ENCODE results near the gene PFDN6. TPM values are rescaled to one million over a fixed set of nuclear protein-coding genes. Genes with fewer than 3 reads are reported as not detected.
A peak's percentile ranks its signal among the peaks of the same experiment; 100 is the strongest.

Gene PFDN6
- total RNA-seq (10 to 100 TPM; 57.2 to 87.6 (median 75.7) TPM), polyA plus RNA-seq (100 to 1,000 TPM; 223 to 296 (median 248) TPM)
- long read RNA-seq, donor 1, partial matches to known transcripts = 0 of 3 reads
- long read RNA-seq, donor 1, other reads (novel, unspliced or antisense) = 2 of 3 reads
- long read RNA-seq, donor 2, partial matches to known transcripts = 1 of 2 reads
- long read RNA-seq, donor 2, other reads (novel, unspliced or antisense) = 0 of 2 reads

DNA sequence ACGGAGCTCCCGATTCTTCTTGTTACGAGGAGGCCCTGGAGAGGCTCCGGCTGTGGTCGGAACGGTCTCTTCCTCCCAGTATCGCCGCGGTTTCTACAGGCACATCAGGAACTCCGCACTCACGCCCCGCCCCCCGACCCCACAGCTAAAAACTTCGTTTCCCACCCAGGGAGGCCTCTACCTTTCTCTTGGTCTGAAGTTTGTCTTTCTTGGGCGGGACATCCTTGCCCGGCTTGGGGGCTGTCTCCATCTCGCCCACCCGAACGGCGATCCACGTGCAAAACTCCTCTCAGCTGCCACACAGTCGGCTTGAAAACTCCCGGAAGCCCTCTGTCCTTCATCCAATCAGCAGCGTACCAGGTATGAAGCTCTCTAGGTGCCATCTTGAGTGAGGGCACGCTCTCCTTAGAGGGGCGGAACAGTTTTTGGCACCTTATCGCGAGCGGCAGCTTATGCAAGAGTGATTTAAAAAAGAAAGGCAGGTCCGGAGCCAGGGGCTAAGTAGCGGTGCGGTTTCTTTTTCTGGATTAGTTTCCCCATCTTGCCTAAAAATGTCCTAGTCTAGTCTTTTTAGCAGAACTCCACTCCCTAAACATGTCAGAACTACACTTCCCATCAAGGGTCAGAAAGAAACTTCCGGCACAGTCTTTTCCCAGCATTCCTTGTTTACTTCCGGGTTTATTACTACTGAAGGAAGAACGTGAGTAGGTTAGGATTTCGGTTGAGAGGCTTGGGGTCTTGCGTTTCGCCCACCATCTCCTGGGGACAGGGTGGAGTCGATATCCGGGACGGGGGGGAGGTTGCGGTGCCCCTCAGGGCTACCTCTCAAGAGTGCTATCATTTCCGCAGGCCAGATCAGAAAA, at the start of gene PFDN6, which contains the start of gene WDR46:
TSS of gene PFDN6 (plus strand) at position 681 of the 863 bp plus-strand sequence. CDS start 256 bp downstream, outside the sequence.
TSS of gene WDR46 (minus strand) at position 319 of the 863 bp plus-strand sequence. CDS start at position 250, 69 bp downstream.
- no peaks in the 10 kb centered on the region for H3K27me3 ChIP-seq (ENCODE audit: insufficient read depth in 3 of 3, low read length in 2 of 3)
- H3K36me3 ChIP-seq (ENCODE audit: insufficient read depth in 1 of 2, low read depth in 1 of 2) = peaks cover 3 to 78% of the 10 kb centered on the region in 2 donors
- peak; percentile 94 to 97 (median 96) for ATAC-seq
- H3K4me3 ChIP-seq = peak within 1 kb of the TSS; percentile 85
- no peaks in the 10 kb centered on the region for H3K9me3 ChIP-seq
- TF ChIP-seq, protein P1, sequence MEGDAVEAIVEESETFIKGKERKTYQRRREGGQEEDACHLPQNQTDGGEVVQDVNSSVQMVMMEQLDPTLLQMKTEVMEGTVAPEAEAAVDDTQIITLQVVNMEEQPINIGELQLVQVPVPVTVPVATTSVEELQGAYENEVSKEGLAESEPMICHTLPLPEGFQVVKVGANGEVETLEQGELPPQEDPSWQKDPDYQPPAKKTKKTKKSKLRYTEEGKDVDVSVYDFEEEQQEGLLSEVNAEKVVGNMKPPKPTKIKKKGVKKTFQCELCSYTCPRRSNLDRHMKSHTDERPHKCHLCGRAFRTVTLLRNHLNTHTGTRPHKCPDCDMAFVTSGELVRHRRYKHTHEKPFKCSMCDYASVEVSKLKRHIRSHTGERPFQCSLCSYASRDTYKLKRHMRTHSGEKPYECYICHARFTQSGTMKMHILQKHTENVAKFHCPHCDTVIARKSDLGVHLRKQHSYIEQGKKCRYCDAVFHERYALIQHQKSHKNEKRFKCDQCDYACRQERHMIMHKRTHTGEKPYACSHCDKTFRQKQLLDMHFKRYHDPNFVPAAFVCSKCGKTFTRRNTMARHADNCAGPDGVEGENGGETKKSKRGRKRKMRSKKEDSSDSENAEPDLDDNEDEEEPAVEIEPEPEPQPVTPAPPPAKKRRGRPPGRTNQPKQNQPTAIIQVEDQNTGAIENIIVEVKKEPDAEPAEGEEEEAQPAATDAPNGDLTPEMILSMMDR (IDR thresholded peaks at IDR 0.05) = no peak
- H3K4me1 ChIP-seq = peaks cover 18% of the 10 kb centered on the region
- 0% methylated on average over 38 to 43 of the region's 43 CpGs for WGBS, 3 donors
- intact Hi-C loops (cut with DNase I) = loop anchor here in 1 of 2 donors (1.0 to 5.0 kb wide), 3 partner anchors 9 to 1162 kb away; partner anchors contain the start of genes ATF6B and RPS18
- peak; percentile 76 to 85 for DNase-seq
- H3K27ac ChIP-seq = peak within 1 kb of the TSS; percentile 77

DNA sequence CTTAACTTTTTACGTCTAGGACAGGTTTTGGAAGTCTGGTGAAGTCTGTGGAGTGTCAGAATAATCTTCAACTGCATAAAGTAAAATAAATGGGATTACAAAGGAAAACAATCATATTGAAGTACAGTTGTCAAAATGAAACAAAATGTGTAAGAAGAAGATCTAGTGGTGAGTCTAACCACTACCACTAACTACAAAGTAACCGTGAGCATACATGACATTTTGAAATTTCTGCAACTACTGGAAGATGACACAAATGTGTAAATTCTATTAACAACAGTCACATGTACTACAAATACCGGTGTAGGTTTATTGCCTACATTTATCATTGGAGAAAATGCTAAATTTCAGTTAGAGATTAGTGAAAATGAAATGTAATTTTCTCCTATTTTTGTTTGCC, 47.4 kb upstream of the PFDN6 start:
- intact Hi-C loops (cut with DNase I) = no loop called here
- H3K4me3 ChIP-seq = no peak overlapping the region
- H3K4me1 ChIP-seq = no peaks in the 10 kb centered on the region
- H3K27ac ChIP-seq = no peak overlapping the region
- TF ChIP-seq, protein P1 (IDR thresholded peaks at IDR 0.05) = no peak
- no peaks in the 10 kb centered on the region for H3K9me3 ChIP-seq
- DNase-seq (no peak), ATAC-seq (no peak)
- 54 to 60% (median 60%) methylated on average over 3 of the region's 3 CpGs for WGBS, 3 donors
- no peaks in the 10 kb centered on the region for H3K27me3 ChIP-seq (ENCODE audit: insufficient read depth in 3 of 3, low read length in 2 of 3)
- no peaks in the 10 kb centered on the region for H3K36me3 ChIP-seq (ENCODE audit: insufficient read depth in 1 of 2, low read depth in 1 of 2)

DNA sequence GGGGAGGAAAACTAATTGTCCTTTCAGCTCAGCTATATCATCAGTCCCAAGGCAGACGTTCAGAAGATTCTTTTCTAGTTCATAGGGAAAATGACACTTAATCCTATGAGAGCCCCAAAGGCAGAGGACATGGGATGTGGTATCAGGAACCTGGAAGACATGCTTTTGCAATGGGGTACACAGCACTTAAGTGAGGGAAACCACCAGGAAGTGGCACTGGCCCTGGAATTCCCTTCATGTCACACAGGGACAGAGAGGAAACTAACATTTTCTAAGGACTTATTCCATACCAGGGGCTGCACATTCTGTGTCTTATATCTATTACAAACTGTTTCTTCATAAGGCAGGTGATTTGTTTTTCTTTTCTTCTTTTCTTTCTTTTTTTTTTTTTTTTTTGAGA, 45.9 kb upstream of the PFDN6 start:
- TF ChIP-seq, protein P1 (IDR thresholded peaks at IDR 0.05) = no peak
- Histone ChIP-seq H3K4me3 (no peak overlapping the region), H3K36me3 (ENCODE audit: insufficient read depth in 1 of 2, low read depth in 1 of 2) (no peaks in the 10 kb centered on the region), H3K9me3 (no peaks in the 10 kb centered on the region), H3K27ac (no peak overlapping the region), H3K27me3 (ENCODE audit: insufficient read depth in 3 of 3, low read length in 2 of 3) (no peaks in the 10 kb centered on the region), H3K4me1 (peaks cover 1% of the 10 kb centered on the region)
- ATAC-seq = no peak
- 17 to 29% (median 20%) methylated on average over 1 of the region's 1 CpG for whole genome bisulfite sequencing, 3 donors
- no peak for DNase-seq
- intact Hi-C loops (cut with DNase I) = no loop called here

DNA sequence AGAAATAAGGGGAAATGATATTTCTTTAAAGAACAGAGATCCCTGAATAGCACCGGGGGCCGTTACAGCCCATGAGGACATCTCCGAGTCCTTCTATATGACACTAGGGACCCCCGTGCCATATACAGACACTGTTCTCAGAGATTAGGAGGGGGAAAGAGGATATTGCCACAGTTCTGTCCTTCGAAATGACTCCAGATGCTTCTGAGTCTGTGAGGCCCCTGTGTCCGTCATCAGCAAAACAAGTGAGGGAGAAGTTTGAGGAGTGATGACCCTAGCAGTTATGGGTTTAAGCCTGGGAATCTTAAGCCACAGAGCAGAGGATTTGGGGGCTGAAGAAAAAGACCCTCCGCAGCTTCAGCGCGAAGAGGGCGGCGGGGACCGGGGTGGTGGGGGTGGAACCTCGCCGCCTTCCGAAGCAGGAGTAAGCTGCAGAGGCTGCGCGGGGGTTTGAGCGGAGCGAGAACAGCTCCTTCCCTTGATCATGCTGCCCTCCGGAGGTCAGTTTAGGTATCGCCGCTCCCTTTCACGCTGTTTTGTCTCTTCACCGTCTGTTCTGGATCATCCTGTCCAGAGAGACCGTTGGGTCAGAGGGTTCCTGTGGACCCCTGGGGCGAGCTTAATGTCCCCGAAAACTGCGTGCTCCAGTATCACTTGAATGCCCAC, 41.3 kb upstream of the PFDN6 start:
- WGBS, 3 donors = 5 to 7% (median 5%) methylated on average over 28 of the region's 28 CpGs
- Histone ChIP-seq H3K9me3 (no peaks in the 10 kb centered on the region), H3K27me3 (ENCODE audit: insufficient read depth in 3 of 3, low read length in 2 of 3) (no peaks in the 10 kb centered on the region), H3K36me3 (ENCODE audit: insufficient read depth in 1 of 2, low read depth in 1 of 2) (peaks cover 6 to 20% of the 10 kb centered on the region in 2 donors), H3K4me1 (peaks cover 13% of the 10 kb centered on the region), H3K27ac (peak overlapping the region; percentile 85), H3K4me3 (peak overlapping the region; percentile 74)
- TF ChIP-seq, protein P1 (IDR thresholded peaks at IDR 0.05) = peak; percentile 98
- ATAC-seq (peak; percentile 72 to 82 (median 78)), DNase-seq (peak; percentile 87 to 92)
- intact Hi-C loops (cut with DNase I) = loop anchor here (1.0 to 5.0 kb wide), 6 partner anchors 41 to 233 kb away; partner anchors contain the start of gene RING1 (in 1 of the 2)

All from psoas muscle (tissue), 8 donors.